DND-41 (cell line): Measurements from ENCODE around the gene PLA2R1.

Source experiments
- EZH2 ChIP-seq: IDR thresholded peaks from 3 replicates; pipeline ENCODE4 v1.6.1; 2012; ENCODE audit warnings: borderline replicate concordance, low read depth, mild to moderate bottlenecking, moderate library complexity, low read length, inconsistent platforms; ENCODE audit not compliant: severe bottlenecking
- TF ChIP-seq, protein P1 (sequence below): IDR thresholded peaks from 2 replicates; pipeline ENCODE4 v1.5.1; 2012; ENCODE audit warnings: borderline replicate concordance, low read length, moderate library complexity, mild to moderate bottlenecking; ENCODE audit not compliant: poor library complexity, severe bottlenecking; ENCODE audit errors: extremely low read depth

- TF ChIP-seq, protein P1, sequence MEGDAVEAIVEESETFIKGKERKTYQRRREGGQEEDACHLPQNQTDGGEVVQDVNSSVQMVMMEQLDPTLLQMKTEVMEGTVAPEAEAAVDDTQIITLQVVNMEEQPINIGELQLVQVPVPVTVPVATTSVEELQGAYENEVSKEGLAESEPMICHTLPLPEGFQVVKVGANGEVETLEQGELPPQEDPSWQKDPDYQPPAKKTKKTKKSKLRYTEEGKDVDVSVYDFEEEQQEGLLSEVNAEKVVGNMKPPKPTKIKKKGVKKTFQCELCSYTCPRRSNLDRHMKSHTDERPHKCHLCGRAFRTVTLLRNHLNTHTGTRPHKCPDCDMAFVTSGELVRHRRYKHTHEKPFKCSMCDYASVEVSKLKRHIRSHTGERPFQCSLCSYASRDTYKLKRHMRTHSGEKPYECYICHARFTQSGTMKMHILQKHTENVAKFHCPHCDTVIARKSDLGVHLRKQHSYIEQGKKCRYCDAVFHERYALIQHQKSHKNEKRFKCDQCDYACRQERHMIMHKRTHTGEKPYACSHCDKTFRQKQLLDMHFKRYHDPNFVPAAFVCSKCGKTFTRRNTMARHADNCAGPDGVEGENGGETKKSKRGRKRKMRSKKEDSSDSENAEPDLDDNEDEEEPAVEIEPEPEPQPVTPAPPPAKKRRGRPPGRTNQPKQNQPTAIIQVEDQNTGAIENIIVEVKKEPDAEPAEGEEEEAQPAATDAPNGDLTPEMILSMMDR, result no peak
- no peak for TF ChIP-seq EZH2
These were observed 168.1 kb downstream of the PLA2R1 start for GRCh38 chr2:159894145-159894838.
